PC-3 (cell line): ENCODE measurements around the gene ZCCHC14.

Experiments
- CTCF ChIP-seq: fragments of 300-600 bp; sonication (generic); conservative IDR thresholded peaks from 2 replicates; pipeline ENCODE4 v1.5.1; 2017; ENCODE audit warnings: antibody characterized with exemption, low read depth, mild to moderate bottlenecking, low read length
- EZH2 ChIP-seq: fragments of 300-600 bp; sonication (generic); IDR thresholded peaks from one replicate; pipeline ENCODE4 v1.6.1; 2017; ENCODE audit warnings: antibody characterized with exemption, mild to moderate bottlenecking, low read length; ENCODE audit not compliant: unreplicated experiment
- EZH2phosphoT487 ChIP-seq: fragments of 300-600 bp; sonication (generic); IDR thresholded peaks from 2 replicates; pipeline ENCODE4 v1.6.1; 2018; ENCODE audit warnings: mild to moderate bottlenecking, antibody characterized with exemption, low read length, borderline replicate concordance

DNA sequence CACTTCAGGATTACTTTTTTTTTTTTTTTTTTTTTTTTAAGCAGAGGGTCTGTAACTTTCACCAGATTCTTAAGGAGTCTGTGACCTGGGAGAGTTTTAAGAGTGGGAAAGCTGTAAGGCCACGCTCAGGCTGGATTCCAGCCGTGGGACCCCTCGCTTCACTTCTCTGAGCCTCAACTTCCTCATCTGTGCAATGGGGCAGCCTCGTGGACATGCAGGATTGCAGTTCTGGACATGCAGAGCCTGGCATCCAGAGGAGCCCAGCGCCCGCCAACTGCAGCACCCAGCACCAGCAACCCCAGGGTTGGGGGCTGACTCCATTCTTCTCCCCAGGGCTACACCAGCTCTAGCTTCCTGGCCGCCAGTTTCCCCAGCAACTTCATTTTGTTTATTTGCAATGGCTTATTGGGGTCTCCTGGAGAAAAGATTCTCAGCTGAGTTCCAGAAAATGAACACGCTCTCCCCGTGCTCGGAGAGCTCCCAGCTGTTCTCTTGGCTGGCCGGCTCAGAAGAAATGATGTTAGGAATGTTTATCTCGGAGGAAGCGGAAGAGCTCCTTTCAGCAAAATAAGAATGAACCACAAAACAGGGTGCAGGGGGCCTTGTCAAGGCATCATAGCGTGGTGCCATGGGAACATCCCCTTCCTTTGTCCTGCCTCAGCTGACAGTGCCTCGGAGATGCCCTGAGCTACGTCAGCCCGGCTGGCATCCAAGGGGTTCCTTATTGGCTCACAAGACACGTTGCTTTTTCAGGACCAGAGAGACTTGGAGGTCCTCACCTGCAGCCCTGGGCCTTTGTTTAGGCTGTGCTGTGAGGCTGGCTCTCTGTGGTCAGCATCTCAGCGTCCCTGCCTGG is 22.9 kb upstream of the ZCCHC14 start:
- TF ChIP-seq CTCF (no peak), EZH2phosphoT487 (no peak), EZH2 (no peak)
